PFSK-1 (cell line): ENCODE measurements around the gene URI1.

Experiments used
- POLR2AphosphoS5 ChIP-seq: IDR thresholded peaks from 2 replicates; pipeline ENCODE4 v1.6.1; 2012; ENCODE audit warnings: low read depth, mild to moderate bottlenecking, control low read depth, low read length, moderate library complexity
- SIN3A ChIP-seq: IDR thresholded peaks from 2 replicates; pipeline ENCODE4 v1.6.1; 2012; ENCODE audit warnings: mild to moderate bottlenecking, low read length, moderate library complexity, borderline replicate concordance; ENCODE audit not compliant: insufficient read depth

- no peak for TF ChIP-seq SIN3A
- no peak for TF ChIP-seq POLR2AphosphoS5
Measured at GRCh38 chr19:29926031-29926430, 16.0 kb upstream of the URI1 start.
